AG09309 (cell line): Measurements from ENCODE around the gene BAMBI.

Experiments
- DNase-seq: peaks from one replicate; pipeline ENCODE4 v3.0.0-alpha.2; 2010; ENCODE audit warnings: low read depth
- H3K4me3 ChIP-seq: 2 replicates; pipeline ENCODE4 v1.5.1; 2011; ENCODE audit warnings: mild to moderate bottlenecking, low read depth, low read length, moderate library complexity; ENCODE audit not compliant: control insufficient read depth
- CTCF ChIP-seq: IDR thresholded peaks from 2 replicates; pipeline ENCODE4 v1.5.1; 2011; ENCODE audit warnings: mild to moderate bottlenecking, low read depth, low read length, inconsistent platforms; ENCODE audit not compliant: insufficient read depth, control insufficient read depth; ENCODE audit errors: missing control alignments

BAMBI gene

GRCh38 chr10:28681291-28681763, 4.0 kb downstream of the BAMBI start:
- TF ChIP-seq CTCF: no peak
- no peak for DNase-seq
- no peak overlapping the region for H3K4me3 ChIP-seq

GRCh38 chr10:28681928-28682750, 4.8 kb downstream of the BAMBI start:
- DNase-seq: no peak
- no peak for TF ChIP-seq CTCF
- H3K4me3 ChIP-seq: no peak overlapping the region

- TF ChIP-seq CTCF: no peak
These were observed 7.0 kb downstream of the BAMBI start for GRCh38 chr10:28684157-28684985.

GRCh38 chr10:28684986-28685580, 7.8 kb downstream of the BAMBI start:
- no peak overlapping the region for H3K4me3 ChIP-seq
- no peak for TF ChIP-seq CTCF
- DNase-seq: no peak

More at GRCh38 chr10:28684157-28684985, 7.0 kb downstream of the BAMBI start:
- H3K4me3 ChIP-seq: no peak overlapping the region
- no peak for DNase-seq

GRCh38 chr10:28685717-28686116, 8.4 kb downstream of the BAMBI start:
- no peak for DNase-seq
- TF ChIP-seq CTCF: no peak
- no peak overlapping the region for H3K4me3 ChIP-seq

GRCh38 chr10:28686835-28687682, 9.7 kb downstream of the BAMBI start:
- H3K4me3 ChIP-seq: no peak overlapping the region
- no peak for TF ChIP-seq CTCF
- DNase-seq: no peak
